Right lobe of liver (tissue), 6 donors: ENCODE data around the gene CNOT6. TPM values are rescaled to one million over a fixed set of nuclear protein-coding genes. Genes with fewer than 3 reads are reported as not detected.

Experiments used
- ATAC-seq, 4 donors: fragments of 200-7000 bp; cut with Tn5 transposase; one replicate each; pipeline ENCODE4 v1.9.1; 2020; ENCODE audit warnings: mild to moderate bottlenecking in 4 of 4, moderate library complexity in 4 of 4
- DNase-seq, 3 donors: peaks; one replicate each; pipeline ENCODE4 v3.0.0-alpha.2; 2020
- H3K27ac ChIP-seq, 3 donors: fragments of 200-600 bp; one replicate each; pipeline ENCODE4 v1.8.0; 2022
- H3K27me3 ChIP-seq, 2 donors: fragments of 200-600 bp; one replicate each; pipeline ENCODE4 v1.8.0; 2022
- H3K36me3 ChIP-seq, 4 donors: fragments of 200-600 bp; sonication (generic) in 1 of 4; one replicate each; pipeline versions ENCODE4 v1.5.1 to v1.8.0; 2017 to 2022; ENCODE audit warnings: control low read depth in 1 of 4
- H3K4me1 ChIP-seq, 4 donors: fragments of 200-600 bp; sonication (generic) in 1 of 4; one replicate each; pipeline versions ENCODE4 v1.5.1 to v1.8.0; 2017 to 2022; ENCODE audit warnings: control low read depth in 1 of 4
- H3K4me3 ChIP-seq, 3 donors: fragments of 200-600 bp; one replicate each; pipeline ENCODE4 v1.8.0; 2022
- H3K9me3 ChIP-seq, 4 donors: fragments of 200-600 bp; sonication (generic) in 1 of 4; one replicate each; pipeline versions ENCODE4 v1.5.1 to v1.8.0; 2017 to 2022; ENCODE audit warnings: control low read depth in 1 of 4
- POLR2A ChIP-seq: fragments of 450-650 bp; IDR thresholded peaks from one replicate; pipeline ENCODE4 v1.6.1; 2017; ENCODE audit warnings: antibody characterized with exemption, mild to moderate bottlenecking
- WGBS: methylation state at CpG from one replicate; pipeline ENCODE4 v1.1.6; 2018; ENCODE audit warnings: low coverage, low lambda C conversion rate; ENCODE audit not compliant: insufficient coverage; ENCODE audit errors: missing lambda C conversion rate; 5-methylcytosine and 5-hydroxymethylcytosine counted together
- intact Hi-C, 2 donors: fragments of 100-400 bp; cut with DNase I; formaldehyde crosslinking; loops; one replicate each; pipeline versions ENCODE4 v1.11.2 to v1.14.1; 2022
- total RNA-seq, 6 experiments: library from RNA; depleted of rRNA in 2 of 6; stranded (reverse); fragments of >200 nt in 2 of 6; fragmentation: NEBNext Ultra II Directional in 3 of 6; extraction: Animal tissue kit (Norgen Biotek cat#: 25700) in 3 of 6; gene quantifications; one replicate each; pipeline versions ENCODE4 v1.1.0 to v1.2.4, GENCODE V29; 2016 to 2023
- TF ChIP-seq, protein P1 (sequence below), 4 donors: fragments of 200-600 bp in 3 of 4; fragments of 450-650 bp in 1 of 4; IDR thresholded peaks; one replicate each; pipeline versions ENCODE4 v1.5.1 to v1.8.0; 2016 to 2022; ENCODE audit warnings: antibody characterized with exemption in 4 of 4, mild to moderate bottlenecking in 2 of 4
- donor health status: DM: no; HTN: yes; CAD: no.
- donor health status: DM: no; HTN: no; CAD: no.
- donor health status: DM: no; HTN: no; CAD: no.
- donor health status: DM: no; HTN: yes; CAD: no.
- donor health status: DM: no; HTN: yes; CAD: no.

The CNOT6 gene
- total RNA-seq, 6 experiments from 2014 or later = 4.8 to 8.8 (median 5.3) TPM

DNA sequence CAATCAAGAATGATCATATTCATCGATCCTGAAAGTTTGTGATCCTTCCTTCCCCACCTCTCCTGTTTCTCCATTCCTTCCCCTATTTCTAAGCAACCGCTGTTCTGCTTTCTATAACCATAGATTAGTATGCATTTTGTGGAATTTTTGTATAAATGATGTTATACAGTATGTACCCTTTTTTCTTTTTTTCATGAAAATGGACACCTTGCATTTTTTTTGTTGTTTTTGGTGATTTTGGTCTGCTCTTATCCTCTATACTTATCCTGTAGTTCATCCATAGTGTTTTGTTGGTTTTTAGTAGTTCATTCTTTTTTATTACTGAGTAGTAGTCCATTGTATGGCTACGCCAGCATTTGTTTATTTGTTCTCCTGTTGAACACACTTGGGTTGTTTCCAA is 51.1 kb downstream of the CNOT6 start:
- intact Hi-C loops = no loop called here
- 80% methylated on average over 3 of the region's 3 CpGs for WGBS

DNA sequence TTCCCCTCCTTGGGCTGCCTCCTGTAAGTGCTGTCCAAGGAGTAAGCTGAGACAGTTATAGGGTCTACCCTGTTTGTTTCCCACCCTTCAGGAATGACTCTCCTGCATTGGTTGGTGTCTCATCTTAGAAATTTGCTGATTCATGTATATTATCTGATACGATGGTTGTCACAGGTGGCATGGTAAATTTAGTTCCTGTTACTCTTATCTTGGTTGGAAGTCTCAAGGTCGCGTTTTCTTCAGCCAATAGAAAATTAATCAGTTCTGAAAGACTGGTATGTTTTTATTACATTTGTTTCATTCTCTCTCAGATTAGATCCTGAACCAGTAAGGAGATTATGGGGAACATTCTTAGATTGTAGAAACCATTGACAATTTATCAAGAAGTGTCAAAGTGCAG is 54.4 kb downstream of the CNOT6 start:
- Histone ChIP-seq H3K9me3 (no peaks in the 10 kb centered on the region), H3K27ac (no peak overlapping the region), H3K36me3 (peaks cover 0 to 14% (median under 1%) of the 10 kb centered on the region in 4 donors), H3K4me3 (no peak overlapping the region), H3K27me3 (no peaks in the 10 kb centered on the region), H3K4me1 (no peaks in the 10 kb centered on the region)
- ATAC-seq (no peak), DNase-seq (no peak)
- intact Hi-C loops = no loop called here
- no peak for TF ChIP-seq POLR2A
- TF ChIP-seq, protein P1, sequence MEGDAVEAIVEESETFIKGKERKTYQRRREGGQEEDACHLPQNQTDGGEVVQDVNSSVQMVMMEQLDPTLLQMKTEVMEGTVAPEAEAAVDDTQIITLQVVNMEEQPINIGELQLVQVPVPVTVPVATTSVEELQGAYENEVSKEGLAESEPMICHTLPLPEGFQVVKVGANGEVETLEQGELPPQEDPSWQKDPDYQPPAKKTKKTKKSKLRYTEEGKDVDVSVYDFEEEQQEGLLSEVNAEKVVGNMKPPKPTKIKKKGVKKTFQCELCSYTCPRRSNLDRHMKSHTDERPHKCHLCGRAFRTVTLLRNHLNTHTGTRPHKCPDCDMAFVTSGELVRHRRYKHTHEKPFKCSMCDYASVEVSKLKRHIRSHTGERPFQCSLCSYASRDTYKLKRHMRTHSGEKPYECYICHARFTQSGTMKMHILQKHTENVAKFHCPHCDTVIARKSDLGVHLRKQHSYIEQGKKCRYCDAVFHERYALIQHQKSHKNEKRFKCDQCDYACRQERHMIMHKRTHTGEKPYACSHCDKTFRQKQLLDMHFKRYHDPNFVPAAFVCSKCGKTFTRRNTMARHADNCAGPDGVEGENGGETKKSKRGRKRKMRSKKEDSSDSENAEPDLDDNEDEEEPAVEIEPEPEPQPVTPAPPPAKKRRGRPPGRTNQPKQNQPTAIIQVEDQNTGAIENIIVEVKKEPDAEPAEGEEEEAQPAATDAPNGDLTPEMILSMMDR (IDR thresholded peaks at IDR 0.05) = no peak
- WGBS = 51% methylated on average over 3 of the region's 3 CpGs

More for the DNA sequence above, 51.1 kb downstream of the CNOT6 start:
- H3K4me3 ChIP-seq = no peak overlapping the region
- ATAC-seq (no peak), DNase-seq (no peak)
- no peaks in the 10 kb centered on the region for H3K9me3 ChIP-seq
- peaks cover 0 to 6% (median 2%) of the 10 kb centered on the region in 4 donors for H3K4me1 ChIP-seq
- TF ChIP-seq, protein P1 (IDR thresholded peaks at IDR 0.05) = no peak
- H3K27ac ChIP-seq = no peak overlapping the region
- no peaks in the 10 kb centered on the region for H3K36me3 ChIP-seq
- no peaks in the 10 kb centered on the region for H3K27me3 ChIP-seq

DNA sequence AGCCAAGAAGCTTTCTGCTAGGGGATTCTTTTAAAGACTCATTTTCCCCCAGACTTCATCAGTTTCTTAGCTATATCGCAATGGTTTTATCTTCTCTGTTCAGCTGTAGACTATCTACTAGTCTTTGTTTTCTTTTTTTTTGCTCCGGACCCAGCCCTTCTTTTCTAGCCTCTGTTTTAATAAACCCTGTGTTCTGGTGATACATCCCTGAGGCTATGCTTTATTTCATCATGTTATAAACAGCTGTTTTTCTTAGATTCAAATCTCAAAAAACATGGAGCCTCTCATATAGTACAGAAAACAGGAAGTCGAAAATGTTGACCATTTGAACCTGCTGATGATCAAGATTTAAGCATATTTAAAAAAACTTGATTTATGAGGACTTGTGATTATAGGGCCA is 59.4 kb downstream of the CNOT6 start:
- Histone ChIP-seq H3K36me3 (peaks cover 0 to 14% (median under 1%) of the 10 kb centered on the region in 4 donors), H3K4me1 (no peaks in the 10 kb centered on the region), H3K27ac (no peak overlapping the region), H3K9me3 (no peaks in the 10 kb centered on the region), H3K4me3 (no peak overlapping the region), H3K27me3 (no peaks in the 10 kb centered on the region)
- DNase-seq (no peak), ATAC-seq (no peak)
- no peak for TF ChIP-seq POLR2A
- TF ChIP-seq, protein P1 (IDR thresholded peaks at IDR 0.05) = no peak
- 97% methylated on average over 3 of the region's 3 CpGs for WGBS
- intact Hi-C loops = no loop called here

DNA sequence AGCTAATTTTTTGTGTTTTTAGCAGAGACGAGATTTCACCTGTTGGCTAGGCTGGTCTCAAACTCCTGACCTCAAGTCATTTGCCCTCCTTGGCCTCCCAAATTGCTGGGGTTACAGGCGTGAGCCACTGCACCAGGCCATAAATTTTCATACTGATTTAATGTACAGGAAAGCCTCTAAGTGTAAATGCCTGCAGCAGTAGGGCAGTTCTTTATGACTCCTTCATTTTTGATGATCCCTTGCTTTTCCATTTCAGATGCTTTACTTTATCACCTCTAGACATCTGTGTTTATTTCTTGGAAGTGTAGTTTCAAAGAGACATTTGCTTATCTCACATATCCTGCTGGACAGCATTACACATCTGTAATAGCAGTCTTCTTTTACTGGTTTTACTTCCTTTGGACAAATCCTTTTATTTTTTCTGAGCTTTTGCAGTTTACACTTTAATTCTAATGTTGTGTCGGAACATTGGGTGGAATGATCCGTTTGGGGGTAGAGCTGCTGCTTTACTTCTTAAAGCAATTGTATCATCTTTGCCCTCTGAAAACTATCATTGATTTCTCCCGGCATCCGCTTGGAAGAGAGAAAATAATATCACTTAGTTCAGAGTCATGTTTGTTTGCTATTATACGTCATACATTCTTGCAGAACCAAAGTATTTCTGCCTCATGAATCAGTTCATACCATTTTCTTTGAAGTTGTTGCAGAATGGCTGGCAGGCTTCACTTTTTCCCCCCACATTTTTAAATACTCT is 61.2 kb downstream of the CNOT6 start:
- Histone ChIP-seq H3K27ac (no peak overlapping the region), H3K9me3 (no peaks in the 10 kb centered on the region), H3K27me3 (no peaks in the 10 kb centered on the region), H3K4me1 (no peaks in the 10 kb centered on the region), H3K36me3 (peaks cover 0 to 14% (median under 1%) of the 10 kb centered on the region in 4 donors), H3K4me3 (no peak overlapping the region)
- intact Hi-C loops = no loop called here
- ATAC-seq (no peak), DNase-seq (no peak)
- no peak for TF ChIP-seq POLR2A
- TF ChIP-seq, protein P1 (IDR thresholded peaks at IDR 0.05) = no peak
- WGBS = 92% methylated on average over 6 of the region's 7 CpGs
